ENCODE results near the gene KIAA1671. TPM values are rescaled to one million over a fixed set of nuclear protein-coding genes. Genes with fewer than 3 reads are reported as not detected.

The KIAA1671 gene
- total and polyA plus RNA-seq, 4 donors = 8.7 to 35.9 (median 19.1) TPM

GRCh38 chr22:25049770-25050169 lies 97.3 kb downstream of the KIAA1671 start:
- WGBS = 90% methylated on average over 6 of the region's 6 CpGs
- Histone ChIP-seq H3K27me3 (ENCODE audit: control insufficient read depth in 4 of 4, insufficient read depth in 4 of 4, low read length in 3 of 4) (no peaks in the 10 kb centered on the region), H3K4me3 (ENCODE audit: low read depth in 1 of 3, low read length in 3 of 3) (no peak overlapping the region), H3K4me1 (ENCODE audit: control insufficient read depth in 4 of 4, insufficient read depth in 4 of 4, low read length in 3 of 4) (peaks cover 0 to 7% (median 1%) of the 10 kb centered on the region in 4 donors), H3K9ac (ENCODE audit: low read depth in 1 of 2, low read length in 2 of 2) (no peak overlapping the region), H3K27ac (ENCODE audit: low read depth in 1 of 2, low read length in 2 of 2) (no peak overlapping the region), H3K36me3 (ENCODE audit: control insufficient read depth in 4 of 4, insufficient read depth in 3 of 4, low read depth in 1 of 4, low read length in 3 of 4) (peaks cover 0 to 6% (median 0%) of the 10 kb centered on the region in 4 donors), H3K9me3 (ENCODE audit: control insufficient read depth in 4 of 4, low read length in 3 of 4) (no peaks in the 10 kb centered on the region)
- no peak for DNase-seq (ENCODE audit: low spot score)
- TF ChIP-seq JUND (IDR thresholded peaks at IDR 0.05) (no peak), ZBTB33 (IDR thresholded peaks at IDR 0.05) (no peak), YY1 (IDR thresholded peaks at IDR 0.05) (no peak), RAD21 (IDR thresholded peaks at IDR 0.05) (no peak)

- Histone ChIP-seq H3K4me3 (ENCODE audit: low read depth in 1 of 3, low read length in 3 of 3) (no peak overlapping the region), H3K4me1 (ENCODE audit: control insufficient read depth in 4 of 4, insufficient read depth in 4 of 4, low read length in 3 of 4) (peaks cover 0 to 7% (median 1%) of the 10 kb centered on the region in 4 donors), H3K27me3 (ENCODE audit: control insufficient read depth in 4 of 4, insufficient read depth in 4 of 4, low read length in 3 of 4) (no peaks in the 10 kb centered on the region), H3K9me3 (ENCODE audit: control insufficient read depth in 4 of 4, low read length in 3 of 4) (no peaks in the 10 kb centered on the region), H3K27ac (ENCODE audit: low read depth in 1 of 2, low read length in 2 of 2) (no peak overlapping the region), H3K9ac (ENCODE audit: low read depth in 1 of 2, low read length in 2 of 2) (no peak overlapping the region), H3K36me3 (ENCODE audit: control insufficient read depth in 4 of 4, insufficient read depth in 3 of 4, low read depth in 1 of 4, low read length in 3 of 4) (peaks cover 0 to 6% (median 0%) of the 10 kb centered on the region in 4 donors)
- 93% methylated on average over 5 of the region's 5 CpGs for WGBS
- no peak for DNase-seq (ENCODE audit: low spot score)
- TF ChIP-seq FOXA2 (IDR thresholded peaks at IDR 0.05) = no peak
- TF ChIP-seq JUND (IDR thresholded peaks at IDR 0.05) = no peak
- no peak for TF ChIP-seq ZBTB33 (IDR thresholded peaks at IDR 0.05)
- no peak for TF ChIP-seq RXRA (IDR thresholded peaks at IDR 0.05)
- TF ChIP-seq SP1 (IDR thresholded peaks at IDR 0.05) = no peak
- no peak for TF ChIP-seq EGR1 (IDR thresholded peaks at IDR 0.05; ENCODE audit: low read depth in 2 of 2)
- no peak for TF ChIP-seq GABPA (IDR thresholded peaks at IDR 0.05 in 1 of 2, conservative IDR thresholded peaks at IDR 0.05 in 1 of 2)
- no peak for TF ChIP-seq YY1 (IDR thresholded peaks at IDR 0.05)
- no peak for TF ChIP-seq CTCF (IDR thresholded peaks at IDR 0.05; ENCODE audit: low read depth, low read length, missing input control)
- no peak for TF ChIP-seq REST (IDR thresholded peaks at IDR 0.05)
- TF ChIP-seq HNF4A (conservative IDR thresholded peaks at IDR 0.05) = no peak
- TF ChIP-seq MAX (IDR thresholded peaks at IDR 0.05) = no peak
- TF ChIP-seq RAD21 (IDR thresholded peaks at IDR 0.05) = no peak
- TF ChIP-seq HNF4G (IDR thresholded peaks at IDR 0.05) = no peak
- TF ChIP-seq ATF3 (IDR thresholded peaks at IDR 0.05) = no peak
- TF ChIP-seq TAF1 (conservative IDR thresholded peaks at IDR 0.05) = no peak
- TF ChIP-seq FOXA1 (IDR thresholded peaks at IDR 0.05) = no peak
- no peak for TF ChIP-seq NR2F2 (IDR thresholded peaks at IDR 0.05)
These were observed 98.0 kb downstream of the KIAA1671 start for GRCh38 chr22:25050566-25050965.

Data from liver (tissue), 9 donors.